ENCODE measurements around the gene CPB2.

Gene CPB2

DNA sequence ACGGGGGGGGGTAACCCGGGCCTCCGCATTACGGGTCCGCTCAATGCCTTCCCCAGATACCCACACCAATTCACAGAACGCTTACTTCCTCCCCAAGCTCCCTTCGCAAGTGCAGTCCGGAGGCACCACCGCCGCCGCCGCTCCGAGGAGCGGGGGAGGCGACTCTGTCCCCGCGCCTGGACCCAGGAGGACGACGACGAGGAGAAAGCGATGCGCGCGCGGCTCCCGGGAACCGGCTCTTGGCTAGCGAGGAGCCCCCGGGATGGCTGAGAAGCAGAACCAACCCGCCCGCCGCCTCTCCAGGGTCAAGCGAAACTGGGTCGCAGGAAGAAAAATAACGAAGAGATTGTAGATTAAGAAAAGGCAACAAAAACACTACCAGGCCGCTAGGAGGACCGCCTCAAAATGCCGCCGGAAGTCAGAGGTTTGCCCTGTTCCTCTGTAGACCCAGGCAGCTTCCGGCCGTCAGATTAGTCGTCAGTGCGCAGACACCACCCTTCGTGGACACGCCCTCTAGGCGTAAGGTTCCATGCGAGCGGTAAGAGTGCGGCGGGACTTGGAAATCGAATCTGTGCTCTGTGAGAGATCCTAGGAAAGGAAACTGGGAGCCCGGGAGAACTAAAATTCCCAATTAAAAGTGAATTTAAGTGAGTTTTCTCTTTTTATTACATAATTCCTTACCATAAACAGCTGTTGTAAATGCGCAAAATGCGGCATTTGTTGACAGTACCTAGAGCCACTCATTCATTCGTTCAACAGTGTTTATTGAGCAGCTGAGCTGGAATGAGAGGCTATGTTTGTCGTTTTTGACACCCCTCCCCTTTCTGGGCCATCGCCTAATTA, 52.3 kb downstream of the CPB2 start, which contains the start of gene ZC3H13:
Gene ZC3H13, minus strand, starts transcription at position 428 of the 843 bp plus-strand sequence. CDS start 7,239 bp downstream, outside the sequence.
- H3K36me3 ChIP-seq (replicated peaks; ENCODE audit: low read depth, low read length), result no peaks in the 10 kb centered on the region
- peak within 1 kb of the TSS; percentile 76 for H3K27ac ChIP-seq (ENCODE audit: low read length)
- H3K27me3 ChIP-seq (ENCODE audit: low read depth, low read length), result no peaks in the 10 kb centered on the region
- H3K4me2 ChIP-seq (ENCODE audit: low read length), result peak within 1 kb of the TSS; percentile 94
- no peaks in the 10 kb centered on the region for H3K9me3 ChIP-seq (ENCODE audit: insufficient read depth, low read length)
- H3K9ac ChIP-seq (ENCODE audit: low read length), result peak within 1 kb of the TSS; percentile 81
- peak within 1 kb of the TSS; percentile 87 for H2AFZ ChIP-seq (ENCODE audit: low read depth, low read length)
- H3K4me3 ChIP-seq (ENCODE audit: low read length), result peak within 1 kb of the TSS; percentile 94
- no peak for TF ChIP-seq EZH2phosphoT487 (IDR thresholded peaks at IDR 0.05; ENCODE audit: low read depth)
- TF ChIP-seq, protein P1, sequence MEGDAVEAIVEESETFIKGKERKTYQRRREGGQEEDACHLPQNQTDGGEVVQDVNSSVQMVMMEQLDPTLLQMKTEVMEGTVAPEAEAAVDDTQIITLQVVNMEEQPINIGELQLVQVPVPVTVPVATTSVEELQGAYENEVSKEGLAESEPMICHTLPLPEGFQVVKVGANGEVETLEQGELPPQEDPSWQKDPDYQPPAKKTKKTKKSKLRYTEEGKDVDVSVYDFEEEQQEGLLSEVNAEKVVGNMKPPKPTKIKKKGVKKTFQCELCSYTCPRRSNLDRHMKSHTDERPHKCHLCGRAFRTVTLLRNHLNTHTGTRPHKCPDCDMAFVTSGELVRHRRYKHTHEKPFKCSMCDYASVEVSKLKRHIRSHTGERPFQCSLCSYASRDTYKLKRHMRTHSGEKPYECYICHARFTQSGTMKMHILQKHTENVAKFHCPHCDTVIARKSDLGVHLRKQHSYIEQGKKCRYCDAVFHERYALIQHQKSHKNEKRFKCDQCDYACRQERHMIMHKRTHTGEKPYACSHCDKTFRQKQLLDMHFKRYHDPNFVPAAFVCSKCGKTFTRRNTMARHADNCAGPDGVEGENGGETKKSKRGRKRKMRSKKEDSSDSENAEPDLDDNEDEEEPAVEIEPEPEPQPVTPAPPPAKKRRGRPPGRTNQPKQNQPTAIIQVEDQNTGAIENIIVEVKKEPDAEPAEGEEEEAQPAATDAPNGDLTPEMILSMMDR (IDR thresholded peaks at IDR 0.05; ENCODE audit: low read depth, low read length), result peak; percentile 34; the same call in 1 of the 2 replicates
- peaks cover 25% of the 10 kb centered on the region for H3K4me1 ChIP-seq (ENCODE audit: low read length)
- H4K20me1 ChIP-seq (ENCODE audit: insufficient read depth, low read length), result peaks cover 21% of the 10 kb centered on the region
- H3K79me2 ChIP-seq (ENCODE audit: low read length), result peaks cover 50% of the 10 kb centered on the region

DNA sequence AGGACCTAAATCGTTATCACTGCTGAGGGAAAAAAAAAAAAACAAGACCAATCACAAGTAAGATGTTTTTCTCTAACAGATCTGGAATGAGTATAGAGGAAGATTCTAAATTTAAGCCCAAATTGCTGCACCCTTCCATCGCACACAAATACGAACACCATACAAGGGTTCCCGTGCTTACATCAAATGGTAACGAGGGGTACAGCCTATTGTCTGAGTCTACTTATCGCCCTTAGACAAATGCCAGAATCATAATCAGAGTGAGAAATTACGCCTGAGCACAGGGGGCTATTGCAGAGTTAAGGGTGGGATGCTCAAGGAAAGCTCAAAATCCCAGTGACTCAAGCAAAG, 52.9 kb downstream of the CPB2 start:
- H3K27me3 ChIP-seq (ENCODE audit: low read depth, low read length), result no peaks in the 10 kb centered on the region
- peak overlapping the region; percentile 76 for H3K27ac ChIP-seq (ENCODE audit: low read length)
- TF ChIP-seq EZH2phosphoT487 (IDR thresholded peaks at IDR 0.05; ENCODE audit: low read depth), result no peak
- TF ChIP-seq, protein P1 (IDR thresholded peaks at IDR 0.05; ENCODE audit: low read depth, low read length), result no peak
- peaks cover 21% of the 10 kb centered on the region for H4K20me1 ChIP-seq (ENCODE audit: insufficient read depth, low read length)
- peaks cover 56% of the 10 kb centered on the region for H3K79me2 ChIP-seq (ENCODE audit: low read length)
- no peaks in the 10 kb centered on the region for H3K9me3 ChIP-seq (ENCODE audit: insufficient read depth, low read length)
- peak overlapping the region; percentile 94 for H3K4me3 ChIP-seq (ENCODE audit: low read length)
- H3K9ac ChIP-seq (ENCODE audit: low read length), result peak overlapping the region; percentile 81
- H2AFZ ChIP-seq (ENCODE audit: low read depth, low read length), result peak overlapping the region; percentile 87
- H3K4me2 ChIP-seq (ENCODE audit: low read length), result peak overlapping the region; percentile 94
- H3K36me3 ChIP-seq (replicated peaks; ENCODE audit: low read depth, low read length), result no peaks in the 10 kb centered on the region
- peaks cover 25% of the 10 kb centered on the region for H3K4me1 ChIP-seq (ENCODE audit: low read length)

DNA sequence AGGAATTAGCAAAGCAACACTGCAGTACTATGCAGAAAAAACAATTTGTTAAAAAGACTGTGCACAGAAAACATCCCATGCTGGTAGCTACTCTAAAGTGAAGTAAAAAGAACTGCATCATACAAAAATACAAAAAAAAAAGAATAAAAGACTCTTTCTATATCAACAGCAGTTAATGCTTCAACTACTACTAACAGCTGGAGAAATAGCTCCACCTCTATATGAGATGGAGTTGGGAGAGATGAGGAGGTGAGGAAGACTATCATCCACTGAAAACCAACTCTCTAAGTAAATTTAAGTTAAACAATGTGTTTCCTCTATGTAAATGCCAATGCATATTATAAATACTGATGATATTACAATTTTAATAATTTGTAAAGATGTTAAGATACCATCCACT, 54.1 kb downstream of the CPB2 start:
- Histone ChIP-seq H3K4me1 (ENCODE audit: low read length) (peaks cover 25% of the 10 kb centered on the region), H2AFZ (ENCODE audit: low read depth, low read length) (no peak overlapping the region), H3K4me2 (ENCODE audit: low read length) (peak overlapping the region; percentile 94), H3K36me3 (replicated peaks; ENCODE audit: low read depth, low read length) (no peaks in the 10 kb centered on the region), H3K27ac (ENCODE audit: low read length) (no peak overlapping the region), H3K27me3 (ENCODE audit: low read depth, low read length) (no peaks in the 10 kb centered on the region), H3K4me3 (ENCODE audit: low read length) (peak overlapping the region; percentile 94; the same call in 1 of the 2 replicates), H4K20me1 (ENCODE audit: insufficient read depth, low read length) (peaks cover 25% of the 10 kb centered on the region), H3K9ac (ENCODE audit: low read length) (no peak overlapping the region), H3K79me2 (ENCODE audit: low read length) (peaks cover 65% of the 10 kb centered on the region), H3K9me3 (ENCODE audit: insufficient read depth, low read length) (no peaks in the 10 kb centered on the region)
- TF ChIP-seq EZH2phosphoT487 (IDR thresholded peaks at IDR 0.05; ENCODE audit: low read depth), result no peak
- TF ChIP-seq, protein P1 (IDR thresholded peaks at IDR 0.05; ENCODE audit: low read depth, low read length), result no peak

DNA sequence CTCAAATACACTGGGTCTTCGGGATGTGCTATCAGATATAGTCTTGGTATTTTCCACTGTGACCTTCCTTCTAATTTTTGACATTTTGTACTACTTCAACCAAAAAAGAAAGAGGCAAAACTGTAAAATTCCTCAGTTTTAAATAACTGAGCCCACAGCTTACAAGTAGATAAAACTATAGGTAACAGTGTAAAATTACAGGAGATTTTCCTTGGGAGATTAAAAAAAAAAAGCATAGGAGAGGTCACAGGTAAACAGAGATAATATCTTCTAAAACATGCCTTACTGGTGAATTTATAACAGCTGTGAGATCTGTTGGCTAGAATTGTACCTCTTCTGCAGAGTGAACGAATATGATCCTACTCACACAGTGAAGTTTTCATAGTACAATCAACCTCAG, 59.4 kb downstream of the CPB2 start:
- no peak overlapping the region for H3K4me3 ChIP-seq (ENCODE audit: low read length)
- H2AFZ ChIP-seq (ENCODE audit: low read depth, low read length), result no peak overlapping the region
- no peaks in the 10 kb centered on the region for H3K27me3 ChIP-seq (ENCODE audit: low read depth, low read length)
- peaks cover 73% of the 10 kb centered on the region for H3K79me2 ChIP-seq (ENCODE audit: low read length)
- TF ChIP-seq, protein P1 (IDR thresholded peaks at IDR 0.05; ENCODE audit: low read depth, low read length), result no peak
- no peak for TF ChIP-seq EZH2phosphoT487 (IDR thresholded peaks at IDR 0.05; ENCODE audit: low read depth)
- H3K36me3 ChIP-seq (replicated peaks; ENCODE audit: low read depth, low read length), result peaks cover 20% of the 10 kb centered on the region
- no peaks in the 10 kb centered on the region for H3K9me3 ChIP-seq (ENCODE audit: insufficient read depth, low read length)
- H3K9ac ChIP-seq (ENCODE audit: low read length), result no peak overlapping the region
- H3K4me2 ChIP-seq (ENCODE audit: low read length), result no peak overlapping the region
- H4K20me1 ChIP-seq (ENCODE audit: insufficient read depth, low read length), result peaks cover 12% of the 10 kb centered on the region
- no peak overlapping the region for H3K27ac ChIP-seq (ENCODE audit: low read length)
- H3K4me1 ChIP-seq (ENCODE audit: low read length), result peaks cover 16% of the 10 kb centered on the region

All from OCI-LY3 (cell line).